ENCODE data around the gene CLTB. TPM values are rescaled to one million over a fixed set of nuclear protein-coding genes. Genes with fewer than 3 reads are reported as not detected.

The CLTB gene
- polyA plus RNA-seq, 1 experiment = 141 TPM

DNA sequence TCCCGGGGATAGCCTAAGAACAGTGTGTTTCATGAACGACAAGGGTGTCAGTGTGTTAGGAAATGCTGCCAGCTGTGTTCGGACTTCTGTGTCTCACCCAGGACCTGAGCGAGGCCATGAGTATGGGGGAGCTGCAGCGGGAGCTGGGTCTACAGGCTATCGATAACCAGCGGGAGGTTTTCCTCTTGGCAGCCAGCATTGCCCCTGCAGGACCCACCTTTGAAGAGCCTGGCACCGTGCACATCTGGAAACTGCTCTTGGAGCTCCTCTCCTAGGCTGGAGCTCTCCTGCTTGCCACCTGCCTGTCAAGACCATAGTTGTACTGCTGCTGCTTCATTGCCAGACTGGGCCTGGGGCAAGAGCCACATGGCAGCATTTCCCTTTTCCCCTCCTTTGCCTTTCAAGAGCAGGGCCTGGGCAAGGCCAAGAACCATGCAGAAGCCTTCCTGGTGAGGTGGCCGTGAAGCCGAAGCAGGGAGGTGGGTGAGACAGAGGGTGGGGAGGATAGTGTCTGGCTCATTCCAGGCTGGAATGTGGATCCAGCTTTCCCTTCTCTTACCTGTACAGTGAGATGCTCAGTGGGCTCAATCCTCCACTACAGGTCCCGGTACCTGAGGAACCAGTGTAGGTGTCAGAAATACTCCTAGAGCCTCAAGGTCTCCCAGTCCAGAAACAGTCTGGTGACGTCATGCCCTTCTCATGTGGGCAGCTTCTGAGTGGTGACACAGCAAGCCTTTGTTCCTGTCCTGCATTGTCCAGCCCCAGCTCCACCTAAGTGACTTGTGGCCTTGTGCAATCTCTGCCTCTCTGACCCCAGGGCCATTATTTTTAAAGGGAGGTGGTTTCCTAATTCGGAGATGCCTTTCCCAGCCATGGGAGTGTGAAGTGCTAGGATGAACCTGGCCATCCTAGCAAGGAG, 44.5 kb downstream of the CLTB start:
- Histone ChIP-seq H3K27me3 (ENCODE audit: control insufficient read depth, insufficient read depth, low read length) (no peaks in the 10 kb centered on the region), H3K4me3 (ENCODE audit: low read depth, low read length) (no peak overlapping the region), H3K36me3 (ENCODE audit: control insufficient read depth, insufficient read depth, low read length) (peaks cover 13% of the 10 kb centered on the region)
- no peak for DNase-seq (ENCODE audit: low read depth)
- ChIA-PET POLR2A (no interaction called here), CTCF (no interaction called here)
- TF ChIP-seq CTCF (IDR thresholded peaks at IDR 0.05; ENCODE audit: insufficient read depth, low read depth, low read length) = no peak

DNA sequence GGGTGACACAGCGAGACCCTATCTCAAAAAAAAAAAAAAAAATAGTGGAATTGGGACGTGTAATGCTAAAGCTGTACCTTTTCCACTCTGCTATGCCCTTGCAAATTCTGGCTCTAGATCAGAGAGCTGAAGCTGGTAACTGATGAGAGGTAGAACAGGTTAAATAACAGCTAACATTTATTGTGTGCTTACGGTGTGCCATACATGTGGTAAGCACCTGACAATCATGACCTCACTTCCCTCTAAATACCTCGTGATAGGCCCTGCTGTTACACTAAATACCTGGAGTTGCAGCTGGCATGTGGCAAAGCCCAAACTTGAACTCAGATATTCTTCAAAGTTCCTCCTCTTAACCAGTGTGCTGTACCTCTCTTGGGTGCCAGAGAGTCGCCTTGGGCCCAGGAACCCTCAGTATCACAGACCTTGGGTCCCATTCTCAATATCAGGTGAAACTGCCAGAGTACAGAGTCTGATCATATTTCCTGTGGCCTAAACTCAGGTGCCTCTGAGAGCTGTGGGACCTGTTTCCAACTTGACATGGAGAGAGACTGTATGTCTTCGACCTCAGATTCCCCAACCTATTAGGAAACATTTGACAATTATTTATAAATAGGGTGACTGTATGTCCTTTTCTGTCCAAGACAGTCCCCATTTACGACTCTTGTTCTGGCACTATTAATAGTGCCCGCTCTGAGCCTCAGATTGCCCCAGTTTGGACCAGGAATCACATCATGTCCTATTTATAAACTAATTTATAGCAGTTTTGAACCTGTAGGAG, 46.2 kb downstream of the CLTB start:
- ChIA-PET CTCF (interaction anchor here (0.6 kb wide), 1 partner anchor 37 kb away, joined by 3 read pairs; no protein-coding TSS in a partner anchor), POLR2A (no interaction called here)
- Histone ChIP-seq H3K36me3 (ENCODE audit: control insufficient read depth, insufficient read depth, low read length) (peaks cover 13% of the 10 kb centered on the region), H3K27me3 (ENCODE audit: control insufficient read depth, insufficient read depth, low read length) (no peaks in the 10 kb centered on the region), H3K4me3 (ENCODE audit: low read depth, low read length) (no peak overlapping the region)
- no peak for DNase-seq (ENCODE audit: low read depth)
- no peak for TF ChIP-seq CTCF (IDR thresholded peaks at IDR 0.05; ENCODE audit: insufficient read depth, low read depth, low read length)

GRCh38 chr5:176368726-176369125, 47.6 kb downstream of the CLTB start:
- POLR2A ChIA-PET = no interaction called here
- no peak for DNase-seq (ENCODE audit: low read depth)
- no peak for TF ChIP-seq CTCF (IDR thresholded peaks at IDR 0.05; ENCODE audit: insufficient read depth, low read depth, low read length)
- H3K27me3 ChIP-seq (ENCODE audit: control insufficient read depth, insufficient read depth, low read length) = no peaks in the 10 kb centered on the region
- CTCF ChIA-PET = interaction anchor here (0.9 kb wide), 1 partner anchor 11 kb away, joined by 3 read pairs; no protein-coding TSS in a partner anchor
- no peak overlapping the region for H3K4me3 ChIP-seq (ENCODE audit: low read depth, low read length)
- H3K36me3 ChIP-seq (ENCODE audit: control insufficient read depth, insufficient read depth, low read length) = peaks cover 13% of the 10 kb centered on the region

DNA sequence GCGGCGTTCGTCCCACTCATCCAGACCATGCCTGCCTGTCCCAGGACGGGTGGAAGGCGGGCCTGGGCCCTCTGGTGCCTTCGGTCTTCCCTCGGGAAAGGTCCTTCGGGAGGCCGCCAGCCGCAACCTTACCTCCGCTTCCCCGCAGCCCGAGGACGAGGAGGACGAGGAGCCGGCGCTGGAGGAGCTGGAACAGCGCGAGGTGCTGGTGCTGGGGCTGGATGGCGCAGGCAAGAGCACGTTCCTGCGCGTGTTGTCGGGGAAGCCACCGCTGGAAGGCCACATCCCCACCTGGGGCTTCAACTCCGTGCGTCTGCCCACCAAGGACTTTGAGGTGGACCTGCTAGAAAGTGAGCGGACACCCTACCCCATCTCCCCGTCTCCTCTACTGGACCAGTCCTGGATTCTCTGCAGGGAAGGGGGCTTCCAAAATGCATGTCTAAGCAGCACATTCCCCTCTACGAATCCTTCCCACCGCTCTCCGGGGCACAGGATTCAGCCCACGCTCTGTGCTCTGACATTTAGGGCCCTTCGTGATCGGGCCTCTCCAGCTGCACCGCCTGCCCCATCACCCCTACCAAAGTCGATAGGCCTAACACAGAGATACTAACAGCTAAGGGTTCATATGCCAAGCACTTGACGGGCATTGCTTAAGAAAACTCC, 50.0 kb downstream of the CLTB start:
- peaks cover 4% of the 10 kb centered on the region for H3K36me3 ChIP-seq (ENCODE audit: control insufficient read depth, insufficient read depth, low read length)
- TF ChIP-seq CTCF (IDR thresholded peaks at IDR 0.05; ENCODE audit: insufficient read depth, low read depth, low read length) = no peak
- DNase-seq (ENCODE audit: low read depth) = no peak
- no peaks in the 10 kb centered on the region for H3K27me3 ChIP-seq (ENCODE audit: control insufficient read depth, insufficient read depth, low read length)
- CTCF ChIA-PET = no interaction called here
- POLR2A ChIA-PET = no interaction called here
- peak overlapping the region; percentile 66 for H3K4me3 ChIP-seq (ENCODE audit: low read depth, low read length)

Measured in BJ (cell line).